Transverse colon (tissue), 4 donors: ENCODE results near the gene MYO18B.

ENCODE experiments used
- CTCF ChIP-seq, 5 experiments: fragments of 200-600 bp in 3 of 5; fragments of 450-650 bp in 2 of 5; sonication (generic) in 3 of 5; IDR thresholded peaks; 1 replicate in 2 of 5; 2 replicates in 3 of 5; pipeline ENCODE4 v1.5.1; 2016 to 2017; ENCODE audit warnings: antibody characterized with exemption in 5 of 5, inconsistent platforms in 3 of 5, mild to moderate bottlenecking in 2 of 5, moderate library complexity in 1 of 5
- EP300 ChIP-seq: sonication (generic); formaldehyde crosslinking; IDR thresholded peaks from one replicate; pipeline ENCODE4 v1.6.1; 2017; ENCODE audit warnings: antibody characterized with exemption, low read depth
- POLR2AphosphoS5 ChIP-seq, 3 donors: sonication (generic); formaldehyde crosslinking; IDR thresholded peaks; one replicate each; pipeline ENCODE4 v1.6.1; 2016; ENCODE audit warnings: antibody characterized with exemption in 3 of 3

- no peak for TF ChIP-seq CTCF (IDR thresholded peaks at IDR 0.05)
- no peak for TF ChIP-seq POLR2AphosphoS5 (IDR thresholded peaks at IDR 0.05)
- TF ChIP-seq EP300 = no peak
These were observed 154.1 kb downstream of the MYO18B start for GRCh38 chr22:25896098-25896497.
